ENCODE data around the gene RAD23B. TPM values are rescaled to one million over a fixed set of nuclear protein-coding genes. Genes with fewer than 3 reads are reported as not detected.

Gene RAD23B
- total and polyA plus RNA-seq, 2 of the 13 experiments (the other 11 are each of a cell fraction or from before 2014, with no cell fraction given): 133 to 156 TPM

- TF ChIP-seq AKNA (CRISPR knock-in tag; IDR thresholded peaks at IDR 0.05; ENCODE audit: borderline replicate concordance) (no peak), MTERF4 (CRISPR knock-in tag; IDR thresholded peaks at IDR 0.05) (no peak), SATB2 (CRISPR knock-in tag; IDR thresholded peaks at IDR 0.05) (0 out of 2 replicates have a peak, but pooled peaks have one; percentile 29), ZNF709 (CRISPR knock-in tag; IDR thresholded peaks at IDR 0.05) (no peak), FOSL1 (CRISPR knock-in tag; IDR thresholded peaks at IDR 0.05; ENCODE audit: borderline replicate concordance) (no peak), TGIF2 (CRISPR knock-in tag; IDR thresholded peaks at IDR 0.05) (no peak), GPBP1L1 (CRISPR knock-in tag; IDR thresholded peaks at IDR 0.05) (no peak), MYNN (CRISPR knock-in tag; IDR thresholded peaks at IDR 0.05; ENCODE audit: low read depth) (no peak), HMGXB4 (CRISPR knock-in tag; IDR thresholded peaks at IDR 0.05; ENCODE audit: borderline replicate concordance in 1 of 2, low read depth in 1 of 2) (no peak), ZNF24 (IDR thresholded peaks at IDR 0.05) (no peak), RELA (CRISPR knock-in tag; IDR thresholded peaks at IDR 0.05) (no peak), MAX (IDR thresholded peaks at IDR 0.05) (no peak), ZNF713 (CRISPR knock-in tag; IDR thresholded peaks at IDR 0.05) (no peak), ZFX (CRISPR knock-in tag; IDR thresholded peaks at IDR 0.05; ENCODE audit: low read depth) (no peak), SRF (IDR thresholded peaks at IDR 0.05; ENCODE audit: low read depth, low read length) (no peak), FOXA3 (CRISPR knock-in tag; IDR thresholded peaks at IDR 0.05) (peak; percentile 77), HOXA5 (CRISPR knock-in tag; IDR thresholded peaks at IDR 0.05) (no peak), ZNF777 (CRISPR knock-in tag; IDR thresholded peaks at IDR 0.05) (no peak), STAT5B (CRISPR knock-in tag; IDR thresholded peaks at IDR 0.05) (no peak), CBFB (CRISPR knock-in tag; IDR thresholded peaks at IDR 0.05) (peak; percentile 48; the same call in 1 of the 2 replicates), ZNF33A (CRISPR knock-in tag; IDR thresholded peaks at IDR 0.05; ENCODE audit: borderline replicate concordance) (no peak), ZNF468 (CRISPR knock-in tag; IDR thresholded peaks at IDR 0.05) (no peak), SETDB1 (CRISPR knock-in tag; IDR thresholded peaks at IDR 0.05; ENCODE audit: borderline replicate concordance) (no peak)
Observed at GRCh38 chr9:107284636-107285035, 1.6 kb downstream of the RAD23B start (continued).

Data from HepG2 (cell line).